SIG-M5 treated with dmso at 0.1 percent for 504 hours (cell line): Measurements from ENCODE around the gene EFCAB5.

Experiments
- DNase-seq: peaks from one replicate; lab custom pipeline; 2025; ENCODE audit not compliant: unreplicated experiment; lab: John Stamatoyannopoulos, UW

EFCAB5 gene

GRCh38 chr17:30151471-30151870 is 210.0 kb downstream of the EFCAB5 start:
- no peak for DNase-seq

- DNase-seq: no peak
These were observed 212.0 kb downstream of the EFCAB5 start for GRCh38 chr17:30153463-30153862.

GRCh38 chr17:30155389-30155788 is 214.0 kb downstream of the EFCAB5 start:
- DNase-seq: no peak
